MM.1S (cell line): ENCODE data around the gene TRIM5.

Experiments
- DNase-seq: peaks from one replicate; pipeline ENCODE4 v3.0.0-alpha.2; 2015
- H2AFZ ChIP-seq: fragments of 300-600 bp; sonication (generic); 2 replicates; pipeline ENCODE4 v1.6.0; 2016; ENCODE audit warnings: antibody characterized with exemption, low read length
- H3F3A ChIP-seq: fragments of 300-600 bp; sonication (generic); 2 replicates; pipeline ENCODE4 v1.6.1; 2016; ENCODE audit warnings: mild to moderate bottlenecking, antibody characterized with exemption, low read length, moderate library complexity, mixed read lengths; ENCODE audit not compliant: insufficient read depth
- H3K27ac ChIP-seq: fragments of 300-600 bp; sonication (generic); 2 replicates; pipeline ENCODE4 v1.5.1; 2016; ENCODE audit warnings: mild to moderate bottlenecking, low read length
- H3K27me3 ChIP-seq: fragments of 300-600 bp; sonication (generic); replicated peaks from 2 replicates; pipeline ENCODE4 v1.6.0; 2016; ENCODE audit warnings: low read length; ENCODE audit not compliant: insufficient read depth
- H3K36me3 ChIP-seq: fragments of 300-600 bp; sonication (generic); replicated peaks from 2 replicates; pipeline ENCODE4 v1.6.1; 2016; ENCODE audit warnings: mild to moderate bottlenecking, low read length, mixed read lengths; ENCODE audit not compliant: insufficient read depth
- H3K4me1 ChIP-seq: fragments of 300-600 bp; sonication (generic); 2 replicates; pipeline ENCODE4 v1.6.1; 2016; ENCODE audit warnings: low read length, mixed read lengths
- H3K4me2 ChIP-seq: fragments of 300-600 bp; sonication (generic); 2 replicates; pipeline ENCODE4 v1.6.0; 2016; ENCODE audit warnings: low read depth, low read length
- H3K4me3 ChIP-seq: fragments of 300-600 bp; sonication (generic); 2 replicates; pipeline ENCODE4 v1.5.1; 2016; ENCODE audit warnings: low read length, mixed read lengths
- H3K79me2 ChIP-seq: fragments of 300-600 bp; sonication (generic); 2 replicates; pipeline ENCODE4 v1.6.1; 2016; ENCODE audit warnings: mixed run types, low read length, mixed read lengths
- H3K9ac ChIP-seq: fragments of 300-600 bp; sonication (generic); 2 replicates; pipeline ENCODE4 v1.6.1; 2016; ENCODE audit warnings: low read length, mixed read lengths
- H3K9me2 ChIP-seq: fragments of 300-600 bp; sonication (generic); replicated peaks from 2 replicates; pipeline ENCODE4 v1.6.1; 2016; ENCODE audit warnings: mild to moderate bottlenecking, low read length, mixed read lengths; ENCODE audit not compliant: insufficient read depth
- H3K9me3 ChIP-seq: fragments of 300-600 bp; sonication (generic); replicated peaks from 2 replicates; pipeline ENCODE4 v1.6.1; 2016; ENCODE audit warnings: mild to moderate bottlenecking, low read length, mixed read lengths; ENCODE audit not compliant: insufficient read depth
- H4K20me1 ChIP-seq: fragments of 300-600 bp; sonication (generic); 2 replicates; pipeline ENCODE4 v1.6.1; 2016; ENCODE audit warnings: mild to moderate bottlenecking, low read length, moderate library complexity, mixed read lengths; ENCODE audit not compliant: insufficient read depth
- EZH2 ChIP-seq: fragments of 300-600 bp; sonication (generic); optimal IDR thresholded peaks from 2 replicates; pipeline ENCODE3; 2017; ENCODE audit warnings: low read depth, mild to moderate bottlenecking, antibody characterized with exemption, low read length, mixed read lengths
- EZH2phosphoT487 ChIP-seq: fragments of 300-600 bp; sonication (generic); IDR thresholded peaks from 2 replicates; pipeline ENCODE4 v1.6.1; 2018; ENCODE audit warnings: antibody characterized with exemption, low read length
- TF ChIP-seq, protein P1 (sequence below): fragments of 300-600 bp; sonication (generic); IDR thresholded peaks from 2 replicates; pipeline ENCODE4 v1.5.1; 2016; ENCODE audit warnings: antibody characterized with exemption, low read length, mixed read lengths

The TRIM5 gene

DNA sequence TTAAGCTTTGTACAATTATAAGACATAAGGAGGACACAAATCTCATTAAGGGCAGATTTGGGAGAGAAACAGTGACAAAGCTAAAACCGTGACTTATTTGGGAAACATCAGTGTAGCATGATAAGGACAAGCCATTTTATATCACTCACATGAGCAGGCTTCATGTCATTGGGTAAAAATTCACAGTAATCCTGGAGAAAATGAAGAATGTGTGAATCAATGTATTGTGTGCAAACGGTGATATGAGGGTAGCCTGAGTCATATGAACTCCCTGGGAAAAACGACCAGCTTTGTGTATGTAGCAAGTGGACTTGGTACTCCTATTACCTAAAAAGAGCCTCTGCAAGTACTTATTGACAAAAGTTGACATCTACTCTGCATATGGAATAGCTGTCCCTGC, 66.1 kb downstream of the TRIM5 start:
- Histone ChIP-seq H3K4me3 (no peak overlapping the region), H3K4me1 (no peaks in the 10 kb centered on the region), H3K9ac (no peak overlapping the region), H2AFZ (no peak overlapping the region), H3K27ac (no peak overlapping the region), H3K9me2 (no peaks in the 10 kb centered on the region), H3K36me3 (no peaks in the 10 kb centered on the region), H3K27me3 (no peaks in the 10 kb centered on the region), H3K79me2 (no peaks in the 10 kb centered on the region), H3K9me3 (no peaks in the 10 kb centered on the region), H3K4me2 (no peak overlapping the region), H3F3A (no peaks in the 10 kb centered on the region), H4K20me1 (no peaks in the 10 kb centered on the region)
- TF ChIP-seq, protein P1, sequence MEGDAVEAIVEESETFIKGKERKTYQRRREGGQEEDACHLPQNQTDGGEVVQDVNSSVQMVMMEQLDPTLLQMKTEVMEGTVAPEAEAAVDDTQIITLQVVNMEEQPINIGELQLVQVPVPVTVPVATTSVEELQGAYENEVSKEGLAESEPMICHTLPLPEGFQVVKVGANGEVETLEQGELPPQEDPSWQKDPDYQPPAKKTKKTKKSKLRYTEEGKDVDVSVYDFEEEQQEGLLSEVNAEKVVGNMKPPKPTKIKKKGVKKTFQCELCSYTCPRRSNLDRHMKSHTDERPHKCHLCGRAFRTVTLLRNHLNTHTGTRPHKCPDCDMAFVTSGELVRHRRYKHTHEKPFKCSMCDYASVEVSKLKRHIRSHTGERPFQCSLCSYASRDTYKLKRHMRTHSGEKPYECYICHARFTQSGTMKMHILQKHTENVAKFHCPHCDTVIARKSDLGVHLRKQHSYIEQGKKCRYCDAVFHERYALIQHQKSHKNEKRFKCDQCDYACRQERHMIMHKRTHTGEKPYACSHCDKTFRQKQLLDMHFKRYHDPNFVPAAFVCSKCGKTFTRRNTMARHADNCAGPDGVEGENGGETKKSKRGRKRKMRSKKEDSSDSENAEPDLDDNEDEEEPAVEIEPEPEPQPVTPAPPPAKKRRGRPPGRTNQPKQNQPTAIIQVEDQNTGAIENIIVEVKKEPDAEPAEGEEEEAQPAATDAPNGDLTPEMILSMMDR, result no peak
- TF ChIP-seq EZH2 (no peak), EZH2phosphoT487 (no peak)
- no peak for DNase-seq
